HCT116 (cell line): Measurements from ENCODE around the gene DAPK1. TPM values are rescaled to one million over a fixed set of nuclear protein-coding genes. Genes with fewer than 3 reads are reported as not detected.

Experiments used
- ATAC-seq: fragments of 200-7000 bp; cut with Tn5 transposase; 2 replicates; pipeline ENCODE4 v1.9.1; 2020; ENCODE audit warnings: mild to moderate bottlenecking, moderate library complexity
- BruUV-seq: library from RNA; stranded (reverse); fragments of 400-500 nt; replicated peaks from 2 replicates; lab custom pipeline; 2021; lab: Mats Ljungman, UMichigan
- CTCF ChIA-PET: fragments of 300-600 bp; sonication (Branson Sonifier 250); formaldehyde crosslinking; loops from one replicate; lab custom pipeline; 2021; ENCODE audit warnings: antibody characterized with exemption; lab: Charles Lee
- POLR2A ChIA-PET: fragments of 300-600, 350-600 bp; sonication (Branson Sonifier 250); formaldehyde crosslinking; loops from one replicate; lab custom pipeline; 2021; ENCODE audit warnings: antibody characterized with exemption; lab: Charles Lee
- RAD21 ChIA-PET, 2 experiments: fragments of 300-600 bp; sonication (Branson Sonifier 250); formaldehyde crosslinking; loops; one replicate each; lab custom pipeline; 2023; ENCODE audit warnings: low total read pairs in 2 of 2; ENCODE audit not compliant: uncharacterized antibody in 2 of 2, unreplicated experiment in 2 of 2, low non-redundant PET in 1 of 2; lab: Charles Lee
- DNase-seq: peaks from one replicate; pipeline ENCODE4 v3.0.0-alpha.2; 2010; ENCODE audit warnings: low read depth, low spot score
- H2AFZ ChIP-seq: fragments of 200-600 bp; shearing (Covaris generic), sonication (generic); 2 replicates; pipeline ENCODE4 v1.6.1; 2017; ENCODE audit warnings: low read depth, mixed run types, mixed read lengths, antibody characterized with exemption, low read length; ENCODE audit not compliant: poor library complexity, severe bottlenecking
- H3K27ac ChIP-seq: 2 replicates; pipeline ENCODE4 v1.5.1; 2012; ENCODE audit warnings: low read depth, low read length
- H3K27me3 ChIP-seq: fragments of 200-600 bp; sonication (generic); 2 replicates; pipeline ENCODE4 v1.6.1; 2016; ENCODE audit warnings: mixed run types, low read length, mixed read lengths; ENCODE audit not compliant: insufficient read depth
- H3K36me3 ChIP-seq, 2 experiments: fragments of 200-500 bp in 1 of 2; fragments of 200-600 bp in 1 of 2; sonication (Bioruptor generic) in 1 of 2; sonication (generic) in 1 of 2; 2 replicates each; pipeline versions ENCODE4 v1.5.1 to v1.6.1; 2014 to 2016; ENCODE audit warnings: low read length in 2 of 2, inconsistent platforms in 1 of 2, mixed read lengths in 1 of 2, mixed run types in 1 of 2; ENCODE audit not compliant: insufficient read depth in 2 of 2, control insufficient read depth in 1 of 2
- H3K4me1 ChIP-seq, 2 experiments: fragments of 200-600 bp in 1 of 2; sonication (generic) in 1 of 2; 2 replicates each; pipeline versions ENCODE4 v1.5.1 to v1.6.1; 2012 to 2017; ENCODE audit warnings: low read length in 2 of 2, inconsistent platforms in 1 of 2, mild to moderate bottlenecking in 1 of 2, mixed read lengths in 1 of 2, mixed run types in 1 of 2, moderate library complexity in 1 of 2; ENCODE audit not compliant: insufficient read depth in 2 of 2, control insufficient read depth in 1 of 2
- H3K4me2 ChIP-seq: fragments of 200-600 bp; sonication (generic); 2 replicates; pipeline ENCODE4 v1.6.1; 2017; ENCODE audit warnings: mixed run types, low read length, mixed read lengths
- H3K4me3 ChIP-seq, 2 experiments: fragments of 200-600 bp in 1 of 2; sonication (generic) in 1 of 2; replicated peaks in 1 of 2; 2 replicates each; pipeline ENCODE4 v1.5.1; 2011 to 2016; ENCODE audit warnings: low read length in 2 of 2, control low read depth in 1 of 2, low read depth in 1 of 2, mild to moderate bottlenecking in 1 of 2, mixed read lengths in 1 of 2, mixed run types in 1 of 2
- H3K79me2 ChIP-seq: fragments of 200-600 bp; sonication (generic); 2 replicates; pipeline ENCODE4 v1.6.1; 2017; ENCODE audit warnings: mild to moderate bottlenecking, mixed run types, low read length, moderate library complexity, mixed read lengths; ENCODE audit not compliant: insufficient read depth
- H3K9ac ChIP-seq: fragments of 200-600 bp; sonication (generic); 2 replicates; pipeline ENCODE4 v1.6.1; 2016; ENCODE audit warnings: low read length, mixed read lengths
- H3K9me2 ChIP-seq: fragments of 200-600 bp; sonication (generic), shearing (Covaris generic); 2 replicates; pipeline ENCODE4 v1.6.1; 2017; ENCODE audit warnings: mixed run types, mild to moderate bottlenecking, moderate library complexity; ENCODE audit not compliant: insufficient read depth
- H3K9me3 ChIP-seq, 2 experiments: fragments of 200-500 bp in 1 of 2; fragments of 200-600 bp in 1 of 2; sonication (Bioruptor generic) in 1 of 2; sonication (generic) in 1 of 2; 2 replicates each; pipeline ENCODE4 v1.6.1; 2014 to 2017; ENCODE audit warnings: low read length in 2 of 2, mixed read lengths in 2 of 2, inconsistent platforms in 1 of 2, low read depth in 1 of 2, mild to moderate bottlenecking in 1 of 2, mixed run types in 1 of 2, moderate library complexity in 1 of 2; ENCODE audit not compliant: control insufficient read depth in 1 of 2, insufficient read depth in 1 of 2
- H4K20me1 ChIP-seq: fragments of 200-600 bp; sonication (generic), shearing (Covaris generic); 2 replicates; pipeline ENCODE4 v1.6.1; 2017; ENCODE audit warnings: mixed run types, mild to moderate bottlenecking, moderate library complexity; ENCODE audit not compliant: insufficient read depth
- ATF3 ChIP-seq: IDR thresholded peaks from 2 replicates; pipeline ENCODE4 v1.6.1; 2012
- CBX3 ChIP-seq: IDR thresholded peaks from 2 replicates; pipeline ENCODE4 v1.6.1; 2012; ENCODE audit warnings: low read depth
- CEBPB ChIP-seq: IDR thresholded peaks from 2 replicates; pipeline ENCODE4 v1.6.1; 2012; ENCODE audit warnings: low read depth
- EGR1 ChIP-seq: IDR thresholded peaks from 2 replicates; pipeline ENCODE4 v1.6.1; 2012; ENCODE audit warnings: low read depth
- EZH2 ChIP-seq: fragments of 200-600 bp; sonication (generic); IDR thresholded peaks from 2 replicates; pipeline ENCODE4 v1.6.1; 2017; ENCODE audit warnings: antibody characterized with exemption, mixed run types
- EZH2phosphoT487 ChIP-seq: fragments of 200-600 bp; IDR thresholded peaks from 2 replicates; pipeline ENCODE4 v1.6.1; 2018; ENCODE audit warnings: antibody characterized with exemption, borderline replicate concordance
- FOSL1 ChIP-seq: IDR thresholded peaks from 2 replicates; pipeline ENCODE4 v1.6.1; 2012; ENCODE audit warnings: low read depth
- JUND ChIP-seq: IDR thresholded peaks from 2 replicates; pipeline ENCODE4 v1.6.1; 2012
- POLR2A ChIP-seq: IDR thresholded peaks from 2 replicates; pipeline ENCODE4 v1.7.0; 2011; ENCODE audit warnings: borderline replicate concordance; ENCODE audit not compliant: insufficient read depth, insufficient read length; ENCODE audit errors: extremely low read depth
- POLR2AphosphoS5 ChIP-seq: IDR thresholded peaks from 2 replicates; pipeline ENCODE4 v1.6.1; 2011; ENCODE audit warnings: mild to moderate bottlenecking, low read depth, low read length, moderate library complexity
- SIN3A ChIP-seq: IDR thresholded peaks from 2 replicates; pipeline ENCODE4 v1.6.1; 2012; ENCODE audit warnings: low read depth
- SP1 ChIP-seq: IDR thresholded peaks from 2 replicates; pipeline ENCODE4 v1.6.1; 2012; ENCODE audit warnings: low read depth
- TCF7L2 ChIP-seq: IDR thresholded peaks from 2 replicates; pipeline ENCODE4 v1.7.0; 2011; ENCODE audit warnings: borderline replicate concordance, inconsistent platforms; ENCODE audit not compliant: insufficient read depth, insufficient read length; ENCODE audit errors: extremely low read depth
- YY1 ChIP-seq: IDR thresholded peaks from 2 replicates; pipeline ENCODE4 v1.6.1; 2011; ENCODE audit warnings: low read length, low read depth, moderate library complexity, mild to moderate bottlenecking; ENCODE audit not compliant: insufficient replicate concordance; ENCODE audit errors: extremely low read depth
- ZNF274 ChIP-seq: fragments of 200-500 bp; sonication (Bioruptor generic); IDR thresholded peaks from 2 replicates; pipeline ENCODE4 v1.6.1; 2014; ENCODE audit warnings: mild to moderate bottlenecking, low read depth, low read length, inconsistent platforms
- intact Hi-C: fragments of 100-400 bp; cut with micrococcal nuclease; formaldehyde crosslinking; loops from 2 replicates; pipeline ENCODE4 v1.10.0; 2022
- total RNA-seq: library from RNA; stranded (reverse); gene quantifications from one replicate; pipeline ENCODE4 v1.2.1, GENCODE V29; 2021; ENCODE audit not compliant: unreplicated experiment
- TF ChIP-seq, protein P1 (sequence below): IDR thresholded peaks from 2 replicates; pipeline ENCODE4 v1.6.1; 2012; ENCODE audit warnings: low read depth
- TF ChIP-seq, protein P2 (sequence below), 3 experiments: fragments of 200-600 bp in 1 of 3; sonication (generic) in 1 of 3; IDR thresholded peaks in 2 of 3; conservative IDR thresholded peaks in 1 of 3; 2 replicates each; pipeline ENCODE4 v1.5.1; 2012 to 2017; ENCODE audit warnings: low read depth in 2 of 3, low read length in 2 of 3, antibody characterized with exemption in 1 of 3, borderline replicate concordance in 1 of 3, control low read depth in 1 of 3, mild to moderate bottlenecking in 1 of 3, mixed read lengths in 1 of 3, mixed run types in 1 of 3, moderate library complexity in 1 of 3; ENCODE audit not compliant: insufficient read depth in 1 of 3
- TF ChIP-seq, protein P3 (sequence below): IDR thresholded peaks from 2 replicates; pipeline ENCODE4 v1.6.1; 2012

Gene DAPK1
- total RNA-seq, 1 experiment from 2014 or later = 5.6 TPM

- no peak for DNase-seq
- Histone ChIP-seq H3K36me3 (no peaks in the 10 kb centered on the region), H3K4me3 (no peak overlapping the region), H3K9ac (no peak overlapping the region), H3K27me3 (no peaks in the 10 kb centered on the region), H2AFZ (no peak overlapping the region), H3K79me2 (no peaks in the 10 kb centered on the region), H4K20me1 (no peaks in the 10 kb centered on the region), H3K4me1 (no peaks in the 10 kb centered on the region), H3K9me3 (no peaks in the 10 kb centered on the region), H3K9me2 (no peaks in the 10 kb centered on the region), H3K4me2 (no peak overlapping the region), H3K27ac (no peak overlapping the region)
- CTCF ChIA-PET = no interaction called here
- RAD21 ChIA-PET = no interaction called here
- no peak for ATAC-seq
- POLR2A ChIA-PET = no interaction called here
- BruUV-seq = no TSS peak
- no peak for TF ChIP-seq EZH2phosphoT487
- TF ChIP-seq, protein P1, sequence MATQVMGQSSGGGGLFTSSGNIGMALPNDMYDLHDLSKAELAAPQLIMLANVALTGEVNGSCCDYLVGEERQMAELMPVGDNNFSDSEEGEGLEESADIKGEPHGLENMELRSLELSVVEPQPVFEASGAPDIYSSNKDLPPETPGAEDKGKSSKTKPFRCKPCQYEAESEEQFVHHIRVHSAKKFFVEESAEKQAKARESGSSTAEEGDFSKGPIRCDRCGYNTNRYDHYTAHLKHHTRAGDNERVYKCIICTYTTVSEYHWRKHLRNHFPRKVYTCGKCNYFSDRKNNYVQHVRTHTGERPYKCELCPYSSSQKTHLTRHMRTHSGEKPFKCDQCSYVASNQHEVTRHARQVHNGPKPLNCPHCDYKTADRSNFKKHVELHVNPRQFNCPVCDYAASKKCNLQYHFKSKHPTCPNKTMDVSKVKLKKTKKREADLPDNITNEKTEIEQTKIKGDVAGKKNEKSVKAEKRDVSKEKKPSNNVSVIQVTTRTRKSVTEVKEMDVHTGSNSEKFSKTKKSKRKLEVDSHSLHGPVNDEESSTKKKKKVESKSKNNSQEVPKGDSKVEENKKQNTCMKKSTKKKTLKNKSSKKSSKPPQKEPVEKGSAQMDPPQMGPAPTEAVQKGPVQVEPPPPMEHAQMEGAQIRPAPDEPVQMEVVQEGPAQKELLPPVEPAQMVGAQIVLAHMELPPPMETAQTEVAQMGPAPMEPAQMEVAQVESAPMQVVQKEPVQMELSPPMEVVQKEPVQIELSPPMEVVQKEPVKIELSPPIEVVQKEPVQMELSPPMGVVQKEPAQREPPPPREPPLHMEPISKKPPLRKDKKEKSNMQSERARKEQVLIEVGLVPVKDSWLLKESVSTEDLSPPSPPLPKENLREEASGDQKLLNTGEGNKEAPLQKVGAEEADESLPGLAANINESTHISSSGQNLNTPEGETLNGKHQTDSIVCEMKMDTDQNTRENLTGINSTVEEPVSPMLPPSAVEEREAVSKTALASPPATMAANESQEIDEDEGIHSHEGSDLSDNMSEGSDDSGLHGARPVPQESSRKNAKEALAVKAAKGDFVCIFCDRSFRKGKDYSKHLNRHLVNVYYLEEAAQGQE = no peak
- TF ChIP-seq CBX3 = no peak
- TF ChIP-seq, protein P2, sequence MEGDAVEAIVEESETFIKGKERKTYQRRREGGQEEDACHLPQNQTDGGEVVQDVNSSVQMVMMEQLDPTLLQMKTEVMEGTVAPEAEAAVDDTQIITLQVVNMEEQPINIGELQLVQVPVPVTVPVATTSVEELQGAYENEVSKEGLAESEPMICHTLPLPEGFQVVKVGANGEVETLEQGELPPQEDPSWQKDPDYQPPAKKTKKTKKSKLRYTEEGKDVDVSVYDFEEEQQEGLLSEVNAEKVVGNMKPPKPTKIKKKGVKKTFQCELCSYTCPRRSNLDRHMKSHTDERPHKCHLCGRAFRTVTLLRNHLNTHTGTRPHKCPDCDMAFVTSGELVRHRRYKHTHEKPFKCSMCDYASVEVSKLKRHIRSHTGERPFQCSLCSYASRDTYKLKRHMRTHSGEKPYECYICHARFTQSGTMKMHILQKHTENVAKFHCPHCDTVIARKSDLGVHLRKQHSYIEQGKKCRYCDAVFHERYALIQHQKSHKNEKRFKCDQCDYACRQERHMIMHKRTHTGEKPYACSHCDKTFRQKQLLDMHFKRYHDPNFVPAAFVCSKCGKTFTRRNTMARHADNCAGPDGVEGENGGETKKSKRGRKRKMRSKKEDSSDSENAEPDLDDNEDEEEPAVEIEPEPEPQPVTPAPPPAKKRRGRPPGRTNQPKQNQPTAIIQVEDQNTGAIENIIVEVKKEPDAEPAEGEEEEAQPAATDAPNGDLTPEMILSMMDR (IDR thresholded peaks at IDR 0.05 in 2 of 3, conservative IDR thresholded peaks at IDR 0.05 in 1 of 3; ENCODE audit: borderline replicate concordance in 1 of 3, insufficient read depth in 1 of 3, low read depth in 2 of 3, low read length in 2 of 3) = no peak
- TF ChIP-seq, protein P3, sequence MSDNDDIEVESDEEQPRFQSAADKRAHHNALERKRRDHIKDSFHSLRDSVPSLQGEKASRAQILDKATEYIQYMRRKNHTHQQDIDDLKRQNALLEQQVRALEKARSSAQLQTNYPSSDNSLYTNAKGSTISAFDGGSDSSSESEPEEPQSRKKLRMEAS = no peak
- no peak for TF ChIP-seq POLR2AphosphoS5
- TF ChIP-seq ZNF274 = no peak
- TF ChIP-seq FOSL1 = no peak
- TF ChIP-seq ATF3 = no peak
- no peak for TF ChIP-seq TCF7L2
- TF ChIP-seq EZH2 = no peak
- TF ChIP-seq YY1 = no peak
- TF ChIP-seq EGR1 = no peak
- TF ChIP-seq CEBPB = no peak
- TF ChIP-seq POLR2A = no peak
- TF ChIP-seq SIN3A = no peak
- TF ChIP-seq SP1 = no peak
- no peak for TF ChIP-seq JUND
- intact Hi-C loops = no loop called here
Measured at GRCh38 chr9:87469793-87470465, 27.7 kb upstream of the DAPK1 start.
